H1 (cell line): ENCODE data around the gene NLRC5. TPM values are rescaled to one million over a fixed set of nuclear protein-coding genes. Genes with fewer than 3 reads are reported as not detected.

ENCODE experiments used
- BACH1 ChIP-seq: IDR thresholded peaks from 2 replicates; pipeline ENCODE4 v1.6.1; 2012; ENCODE audit warnings: low read length, improper control_type of control experiment
- BRCA1 ChIP-seq: IDR thresholded peaks from 2 replicates; pipeline ENCODE4 v1.6.1; 2012; ENCODE audit warnings: low read depth, low read length, improper control_type of control experiment
- CBX8 ChIP-seq: fragments of 300-800, 300-1000 bp; sonication (generic); IDR thresholded peaks from 2 replicates; pipeline ENCODE4 v1.7.1; 2016; ENCODE audit warnings: low read depth, low read length, borderline replicate concordance
- CHD1 ChIP-seq: IDR thresholded peaks from 2 replicates; pipeline ENCODE4 v1.6.1; 2012; ENCODE audit warnings: low read depth, low read length, improper control_type of control experiment
- NRF1 ChIP-seq: IDR thresholded peaks from 2 replicates; pipeline ENCODE4 v1.6.1; 2011; ENCODE audit warnings: mild to moderate bottlenecking, low read depth, low read length, improper control_type of control experiment
- POLR2AphosphoS5 ChIP-seq: IDR thresholded peaks from 2 replicates; pipeline ENCODE4 v1.6.1; 2011; ENCODE audit warnings: low read depth, low read length
- RNF2 ChIP-seq: fragments of 200-900, 300-1000 bp; sonication (generic); IDR thresholded peaks from 2 replicates; pipeline ENCODE4 v1.7.1; 2016; ENCODE audit warnings: borderline replicate concordance, low read depth, mild to moderate bottlenecking, antibody characterized with exemption, low read length; ENCODE audit not compliant: poor library complexity, severe bottlenecking; ENCODE audit errors: missing control alignments
- SUZ12 ChIP-seq: fragments of 200-600 bp; sonication (generic); IDR thresholded peaks from 2 replicates; pipeline ENCODE4 v1.6.1; 2012; ENCODE audit warnings: mild to moderate bottlenecking, inconsistent platforms, low read length, moderate library complexity, mixed read lengths
- USF2 ChIP-seq: IDR thresholded peaks from 2 replicates; pipeline ENCODE4 v1.6.1; 2011; ENCODE audit warnings: low read length, improper control_type of control experiment
- polyA plus RNA-seq, 7 experiments: library from polyadenylated mRNA; depleted of rRNA in 3 of 7; stranded (reverse) in 5 of 7; unstranded in 2 of 7; fragments of >200 nt in 5 of 7; fragments of 200-250 nt in 2 of 7; gene quantifications; 1 replicate in 5 of 7; 2 replicates in 1 of 7; 4 replicates in 1 of 7; pipeline versions ENCODE4 v1.2.1 to v1.2.3, GENCODE V29; 2011 to 2013; ENCODE audit warnings: missing spikeins in 2 of 7, mixed read lengths in 2 of 7
- total RNA-seq: library from RNA; stranded (reverse); fragmentation: NEBNext Ultra II Directional; extraction: Animal tissue kit (Norgen Biotek cat#: 25700); gene quantifications from 2 replicates; pipeline ENCODE4 v1.2.1, GENCODE V29; 2021
- TF ChIP-seq, protein P1 (sequence below): fragments of 300-600 bp; sonication (generic); IDR thresholded peaks from 2 replicates; pipeline ENCODE4 v1.7.1; 2012; ENCODE audit warnings: low read length, moderate library complexity, mild to moderate bottlenecking, inconsistent platforms; ENCODE audit not compliant: insufficient replicate concordance

NLRC5 gene
- total and polyA plus RNA-seq, 2 of the 8 experiments (the other 6 are each of a cell fraction or from before 2014, with no cell fraction given), result 2.2 to 3.2 TPM

GRCh38 chr16:56998861-56999260 is 9.5 kb downstream of the NLRC5 start (continued):
- TF ChIP-seq, protein P1, sequence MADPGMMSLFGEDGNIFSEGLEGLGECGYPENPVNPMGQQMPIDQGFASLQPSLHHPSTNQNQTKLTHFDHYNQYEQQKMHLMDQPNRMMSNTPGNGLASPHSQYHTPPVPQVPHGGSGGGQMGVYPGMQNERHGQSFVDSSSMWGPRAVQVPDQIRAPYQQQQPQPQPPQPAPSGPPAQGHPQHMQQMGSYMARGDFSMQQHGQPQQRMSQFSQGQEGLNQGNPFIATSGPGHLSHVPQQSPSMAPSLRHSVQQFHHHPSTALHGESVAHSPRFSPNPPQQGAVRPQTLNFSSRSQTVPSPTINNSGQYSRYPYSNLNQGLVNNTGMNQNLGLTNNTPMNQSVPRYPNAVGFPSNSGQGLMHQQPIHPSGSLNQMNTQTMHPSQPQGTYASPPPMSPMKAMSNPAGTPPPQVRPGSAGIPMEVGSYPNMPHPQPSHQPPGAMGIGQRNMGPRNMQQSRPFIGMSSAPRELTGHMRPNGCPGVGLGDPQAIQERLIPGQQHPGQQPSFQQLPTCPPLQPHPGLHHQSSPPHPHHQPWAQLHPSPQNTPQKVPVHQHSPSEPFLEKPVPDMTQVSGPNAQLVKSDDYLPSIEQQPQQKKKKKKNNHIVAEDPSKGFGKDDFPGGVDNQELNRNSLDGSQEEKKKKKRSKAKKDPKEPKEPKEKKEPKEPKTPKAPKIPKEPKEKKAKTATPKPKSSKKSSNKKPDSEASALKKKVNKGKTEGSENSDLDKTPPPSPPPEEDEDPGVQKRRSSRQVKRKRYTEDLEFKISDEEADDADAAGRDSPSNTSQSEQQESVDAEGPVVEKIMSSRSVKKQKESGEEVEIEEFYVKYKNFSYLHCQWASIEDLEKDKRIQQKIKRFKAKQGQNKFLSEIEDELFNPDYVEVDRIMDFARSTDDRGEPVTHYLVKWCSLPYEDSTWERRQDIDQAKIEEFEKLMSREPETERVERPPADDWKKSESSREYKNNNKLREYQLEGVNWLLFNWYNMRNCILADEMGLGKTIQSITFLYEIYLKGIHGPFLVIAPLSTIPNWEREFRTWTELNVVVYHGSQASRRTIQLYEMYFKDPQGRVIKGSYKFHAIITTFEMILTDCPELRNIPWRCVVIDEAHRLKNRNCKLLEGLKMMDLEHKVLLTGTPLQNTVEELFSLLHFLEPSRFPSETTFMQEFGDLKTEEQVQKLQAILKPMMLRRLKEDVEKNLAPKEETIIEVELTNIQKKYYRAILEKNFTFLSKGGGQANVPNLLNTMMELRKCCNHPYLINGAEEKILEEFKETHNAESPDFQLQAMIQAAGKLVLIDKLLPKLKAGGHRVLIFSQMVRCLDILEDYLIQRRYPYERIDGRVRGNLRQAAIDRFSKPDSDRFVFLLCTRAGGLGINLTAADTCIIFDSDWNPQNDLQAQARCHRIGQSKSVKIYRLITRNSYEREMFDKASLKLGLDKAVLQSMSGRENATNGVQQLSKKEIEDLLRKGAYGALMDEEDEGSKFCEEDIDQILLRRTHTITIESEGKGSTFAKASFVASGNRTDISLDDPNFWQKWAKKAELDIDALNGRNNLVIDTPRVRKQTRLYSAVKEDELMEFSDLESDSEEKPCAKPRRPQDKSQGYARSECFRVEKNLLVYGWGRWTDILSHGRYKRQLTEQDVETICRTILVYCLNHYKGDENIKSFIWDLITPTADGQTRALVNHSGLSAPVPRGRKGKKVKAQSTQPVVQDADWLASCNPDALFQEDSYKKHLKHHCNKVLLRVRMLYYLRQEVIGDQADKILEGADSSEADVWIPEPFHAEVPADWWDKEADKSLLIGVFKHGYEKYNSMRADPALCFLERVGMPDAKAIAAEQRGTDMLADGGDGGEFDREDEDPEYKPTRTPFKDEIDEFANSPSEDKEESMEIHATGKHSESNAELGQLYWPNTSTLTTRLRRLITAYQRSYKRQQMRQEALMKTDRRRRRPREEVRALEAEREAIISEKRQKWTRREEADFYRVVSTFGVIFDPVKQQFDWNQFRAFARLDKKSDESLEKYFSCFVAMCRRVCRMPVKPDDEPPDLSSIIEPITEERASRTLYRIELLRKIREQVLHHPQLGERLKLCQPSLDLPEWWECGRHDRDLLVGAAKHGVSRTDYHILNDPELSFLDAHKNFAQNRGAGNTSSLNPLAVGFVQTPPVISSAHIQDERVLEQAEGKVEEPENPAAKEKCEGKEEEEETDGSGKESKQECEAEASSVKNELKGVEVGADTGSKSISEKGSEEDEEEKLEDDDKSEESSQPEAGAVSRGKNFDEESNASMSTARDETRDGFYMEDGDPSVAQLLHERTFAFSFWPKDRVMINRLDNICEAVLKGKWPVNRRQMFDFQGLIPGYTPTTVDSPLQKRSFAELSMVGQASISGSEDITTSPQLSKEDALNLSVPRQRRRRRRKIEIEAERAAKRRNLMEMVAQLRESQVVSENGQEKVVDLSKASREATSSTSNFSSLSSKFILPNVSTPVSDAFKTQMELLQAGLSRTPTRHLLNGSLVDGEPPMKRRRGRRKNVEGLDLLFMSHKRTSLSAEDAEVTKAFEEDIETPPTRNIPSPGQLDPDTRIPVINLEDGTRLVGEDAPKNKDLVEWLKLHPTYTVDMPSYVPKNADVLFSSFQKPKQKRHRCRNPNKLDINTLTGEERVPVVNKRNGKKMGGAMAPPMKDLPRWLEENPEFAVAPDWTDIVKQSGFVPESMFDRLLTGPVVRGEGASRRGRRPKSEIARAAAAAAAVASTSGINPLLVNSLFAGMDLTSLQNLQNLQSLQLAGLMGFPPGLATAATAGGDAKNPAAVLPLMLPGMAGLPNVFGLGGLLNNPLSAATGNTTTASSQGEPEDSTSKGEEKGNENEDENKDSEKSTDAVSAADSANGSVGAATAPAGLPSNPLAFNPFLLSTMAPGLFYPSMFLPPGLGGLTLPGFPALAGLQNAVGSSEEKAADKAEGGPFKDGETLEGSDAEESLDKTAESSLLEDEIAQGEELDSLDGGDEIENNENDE, result no peak
- TF ChIP-seq CHD1, result no peak
- no peak for TF ChIP-seq CBX8
- no peak for TF ChIP-seq USF2
- TF ChIP-seq POLR2AphosphoS5, result no peak
- TF ChIP-seq RNF2, result no peak
- TF ChIP-seq SUZ12, result no peak
- no peak for TF ChIP-seq BRCA1
- TF ChIP-seq NRF1, result no peak
- TF ChIP-seq BACH1, result no peak
- TF ChIP-seq, all 59 proteins: peak for 0
